ENCODE data around the gene PACS2.
"Not testable (repeated sequence)": the region's sequence is repeated elsewhere in the genome, so short reads cannot be mapped to it uniquely, and the experiment has no call there.

Gene PACS2

DNA sequence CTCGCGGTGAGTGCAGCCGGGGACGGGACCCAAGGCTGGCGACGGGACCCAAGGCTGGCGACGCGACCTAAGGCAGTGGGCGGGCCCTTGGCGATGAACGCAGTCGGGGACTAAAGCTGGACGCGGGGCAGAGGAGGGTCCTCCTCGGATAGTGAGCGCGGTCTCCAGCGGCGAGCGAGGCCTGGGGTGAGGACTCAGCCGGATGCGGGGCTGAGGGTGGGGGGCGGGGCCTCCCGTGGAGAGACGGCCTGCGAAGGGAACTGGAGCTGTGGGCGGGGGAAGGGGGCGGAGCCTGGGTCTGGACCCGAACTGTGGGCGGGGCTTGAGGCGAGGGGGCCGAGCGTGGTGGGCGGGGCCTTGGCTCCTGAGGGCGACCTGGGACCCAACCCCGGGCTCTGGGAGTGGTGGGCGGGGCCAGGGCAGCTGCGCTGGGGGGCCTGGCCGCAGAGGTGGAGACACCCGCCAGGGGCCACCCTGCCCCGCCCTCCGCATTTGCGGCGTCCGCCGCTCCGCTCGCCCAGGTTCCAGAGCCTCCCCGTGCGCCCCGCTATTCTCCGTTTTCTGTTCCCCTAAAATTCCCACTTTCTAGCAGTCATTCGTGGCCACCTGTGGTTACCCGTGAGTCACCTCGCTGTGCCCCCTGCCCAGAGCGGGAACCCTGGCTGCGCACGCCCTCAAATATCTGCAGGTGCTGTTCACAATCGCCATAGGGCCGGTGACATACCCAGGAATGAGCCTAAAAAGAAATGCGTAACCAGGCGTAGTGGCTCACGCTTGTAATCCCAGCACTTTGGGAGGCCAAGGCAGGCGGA is 13.2 kb upstream of the PACS2 start:
- Mint-ChIP-seq H3K27ac (peak overlapping the region; percentile 89), H3K9me3 (ENCODE audit: low read depth) (no peaks in the 10 kb centered on the region), H3K4me3 (peak overlapping the region; percentile 88), H3K27me3 (no peaks in the 10 kb centered on the region), H3K4me1 (ENCODE audit: low read depth) (peaks cover 37% of the 10 kb centered on the region), H3K36me3 (no peaks in the 10 kb centered on the region)

GRCh38 chr14:105301915-105302249 is 12.7 kb upstream of the PACS2 start:
- H3K4me3 Mint-ChIP-seq, result peak overlapping the region; percentile 88
- not testable (repeated sequence) for H3K27me3 Mint-ChIP-seq; H3K36me3 Mint-ChIP-seq; H3K9me3 Mint-ChIP-seq (ENCODE audit: low read depth)
- H3K4me1 Mint-ChIP-seq (ENCODE audit: low read depth), result peaks cover 37% of the 10 kb centered on the region
- H3K27ac Mint-ChIP-seq, result peak overlapping the region; percentile 89

GRCh38 chr14:105303949-105304348 is 10.6 kb upstream of the PACS2 start:
- no peak overlapping the region for H3K4me3 Mint-ChIP-seq
- H3K27me3 Mint-ChIP-seq, result no peaks in the 10 kb centered on the region
- peaks cover 35% of the 10 kb centered on the region for H3K4me1 Mint-ChIP-seq (ENCODE audit: low read depth)
- H3K36me3 Mint-ChIP-seq, result no peaks in the 10 kb centered on the region
- no peaks in the 10 kb centered on the region for H3K9me3 Mint-ChIP-seq (ENCODE audit: low read depth)
- H3K27ac Mint-ChIP-seq, result no peak overlapping the region

- no peak overlapping the region for H3K4me3 Mint-ChIP-seq
- H3K27me3 Mint-ChIP-seq, result no peaks in the 10 kb centered on the region
- no peaks in the 10 kb centered on the region for H3K9me3 Mint-ChIP-seq (ENCODE audit: low read depth)
- H3K27ac Mint-ChIP-seq, result peak overlapping the region; percentile 86
- no peaks in the 10 kb centered on the region for H3K36me3 Mint-ChIP-seq
- peaks cover 29% of the 10 kb centered on the region for H3K4me1 Mint-ChIP-seq (ENCODE audit: low read depth)
These were observed 10.0 kb upstream of the PACS2 start for GRCh38 chr14:105304565-105304964.

- Mint-ChIP-seq H3K4me3 (no peak overlapping the region), H3K27ac (peak overlapping the region; percentile 86), H3K4me1 (ENCODE audit: low read depth) (peaks cover 25% of the 10 kb centered on the region)
These were observed 9.2 kb upstream of the PACS2 start for GRCh38 chr14:105305345-105305744.

DNA sequence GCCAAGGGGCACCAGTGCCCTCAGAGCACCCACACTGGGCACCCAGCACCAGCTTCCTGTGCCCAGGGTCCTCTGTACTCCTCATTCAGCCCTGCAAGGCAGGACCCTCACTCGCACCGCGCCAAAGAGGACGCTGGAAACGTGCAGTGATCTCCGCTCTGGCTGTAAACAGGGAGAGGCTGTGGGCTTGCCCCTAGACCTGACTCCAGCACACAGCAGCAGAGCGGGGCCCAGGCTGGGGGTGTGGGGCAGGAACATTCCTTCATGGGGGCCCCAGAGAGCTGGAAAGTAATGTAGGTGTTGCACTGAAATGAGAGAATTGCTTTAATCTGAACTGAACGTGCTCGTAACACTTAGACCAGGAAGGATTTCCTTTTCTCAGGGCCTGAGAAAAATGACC is 8.8 kb upstream of the PACS2 start:
- no peaks in the 10 kb centered on the region for H3K36me3 Mint-ChIP-seq

More at GRCh38 chr14:105305345-105305744, 9.2 kb upstream of the PACS2 start:
- Mint-ChIP-seq H3K27me3 (no peaks in the 10 kb centered on the region), H3K9me3 (ENCODE audit: low read depth) (no peaks in the 10 kb centered on the region), H3K36me3 (no peaks in the 10 kb centered on the region)

DNA sequence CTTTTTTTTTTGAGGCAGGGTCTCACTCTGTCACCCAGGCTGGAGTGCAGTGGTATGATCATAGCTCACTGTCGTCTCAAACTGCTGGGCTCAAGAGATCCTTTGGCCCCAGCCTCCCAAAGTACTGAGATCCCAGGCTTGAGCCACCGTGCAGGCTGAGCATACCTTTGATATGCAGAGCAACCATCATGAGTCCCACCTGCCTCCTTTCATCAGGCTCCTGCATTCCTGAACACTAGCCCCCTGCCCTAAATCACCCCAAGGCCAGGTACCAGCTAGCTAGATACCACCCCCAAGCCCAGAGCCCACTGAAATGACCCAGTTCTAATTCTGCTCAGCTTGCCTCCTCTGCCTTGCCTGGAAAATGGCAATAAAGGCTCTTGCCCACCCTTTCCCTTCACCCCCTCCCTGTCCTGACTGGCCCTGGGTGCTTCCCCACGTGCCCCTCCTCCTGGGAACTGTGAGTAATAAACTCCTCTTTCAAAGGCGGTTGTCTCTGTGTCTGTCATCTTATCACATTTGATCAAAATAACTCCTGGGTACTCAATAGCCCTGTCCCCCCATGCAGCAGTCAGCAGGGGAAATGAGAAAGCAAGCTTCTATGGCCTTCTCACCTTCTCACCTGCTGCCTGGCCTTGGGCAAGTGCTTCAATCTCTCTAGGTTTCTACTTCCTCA is 7.4 kb upstream of the PACS2 start:
- Mint-ChIP-seq H3K4me1 (ENCODE audit: low read depth) (peaks cover 25% of the 10 kb centered on the region), H3K9me3 (ENCODE audit: low read depth) (no peaks in the 10 kb centered on the region), H3K36me3 (no peaks in the 10 kb centered on the region), H3K27me3 (no peaks in the 10 kb centered on the region), H3K4me3 (no peak overlapping the region), H3K27ac (no peak overlapping the region)

More for the DNA sequence above, 8.8 kb upstream of the PACS2 start:
- Mint-ChIP-seq H3K27ac (no peak overlapping the region), H3K4me3 (no peak overlapping the region), H3K9me3 (ENCODE audit: low read depth) (no peaks in the 10 kb centered on the region), H3K27me3 (no peaks in the 10 kb centered on the region), H3K4me1 (ENCODE audit: low read depth) (peaks cover 25% of the 10 kb centered on the region)

- H3K27ac Mint-ChIP-seq, result no peak overlapping the region
- no peaks in the 10 kb centered on the region for H3K9me3 Mint-ChIP-seq (ENCODE audit: low read depth)
- H3K36me3 Mint-ChIP-seq, result no peaks in the 10 kb centered on the region
- no peak overlapping the region for H3K4me3 Mint-ChIP-seq
- H3K27me3 Mint-ChIP-seq, result no peaks in the 10 kb centered on the region
- H3K4me1 Mint-ChIP-seq (ENCODE audit: low read depth), result peaks cover 23% of the 10 kb centered on the region
These were observed 5.2 kb upstream of the PACS2 start for GRCh38 chr14:105309371-105309770.

- Mint-ChIP-seq H3K27ac (no peak overlapping the region), H3K27me3 (no peaks in the 10 kb centered on the region), H3K4me1 (ENCODE audit: low read depth) (peaks cover 21% of the 10 kb centered on the region), H3K9me3 (ENCODE audit: low read depth) (no peaks in the 10 kb centered on the region), H3K4me3 (no peak overlapping the region), H3K36me3 (no peaks in the 10 kb centered on the region)
These were observed 2.7 kb upstream of the PACS2 start for GRCh38 chr14:105311838-105312237.

DNA sequence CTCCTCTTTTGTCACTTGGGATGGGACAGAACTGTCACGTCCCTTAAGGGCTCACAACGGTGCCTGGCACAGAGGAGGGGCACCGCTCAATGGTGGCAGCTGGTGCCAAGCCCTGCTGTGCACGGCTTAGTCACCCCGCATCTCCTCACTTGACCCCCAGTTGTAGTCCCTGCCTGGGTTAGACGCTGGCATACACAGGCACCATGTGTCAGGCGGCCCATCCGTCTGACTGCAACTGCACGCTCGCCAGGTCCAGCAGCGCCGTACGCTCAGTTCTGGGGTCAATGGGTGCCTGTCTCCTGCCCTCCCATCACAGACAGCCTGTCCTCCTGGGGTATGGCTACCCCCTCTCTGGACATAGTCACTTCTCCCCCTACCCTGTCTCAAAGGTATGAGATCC is 1.6 kb upstream of the PACS2 start:
- Mint-ChIP-seq H3K4me3 (peak overlapping the region; percentile 84), H3K4me1 (ENCODE audit: low read depth) (peaks cover 26% of the 10 kb centered on the region), H3K9me3 (ENCODE audit: low read depth) (no peaks in the 10 kb centered on the region), H3K36me3 (no peaks in the 10 kb centered on the region), H3K27ac (no peak overlapping the region), H3K27me3 (no peaks in the 10 kb centered on the region)

DNA sequence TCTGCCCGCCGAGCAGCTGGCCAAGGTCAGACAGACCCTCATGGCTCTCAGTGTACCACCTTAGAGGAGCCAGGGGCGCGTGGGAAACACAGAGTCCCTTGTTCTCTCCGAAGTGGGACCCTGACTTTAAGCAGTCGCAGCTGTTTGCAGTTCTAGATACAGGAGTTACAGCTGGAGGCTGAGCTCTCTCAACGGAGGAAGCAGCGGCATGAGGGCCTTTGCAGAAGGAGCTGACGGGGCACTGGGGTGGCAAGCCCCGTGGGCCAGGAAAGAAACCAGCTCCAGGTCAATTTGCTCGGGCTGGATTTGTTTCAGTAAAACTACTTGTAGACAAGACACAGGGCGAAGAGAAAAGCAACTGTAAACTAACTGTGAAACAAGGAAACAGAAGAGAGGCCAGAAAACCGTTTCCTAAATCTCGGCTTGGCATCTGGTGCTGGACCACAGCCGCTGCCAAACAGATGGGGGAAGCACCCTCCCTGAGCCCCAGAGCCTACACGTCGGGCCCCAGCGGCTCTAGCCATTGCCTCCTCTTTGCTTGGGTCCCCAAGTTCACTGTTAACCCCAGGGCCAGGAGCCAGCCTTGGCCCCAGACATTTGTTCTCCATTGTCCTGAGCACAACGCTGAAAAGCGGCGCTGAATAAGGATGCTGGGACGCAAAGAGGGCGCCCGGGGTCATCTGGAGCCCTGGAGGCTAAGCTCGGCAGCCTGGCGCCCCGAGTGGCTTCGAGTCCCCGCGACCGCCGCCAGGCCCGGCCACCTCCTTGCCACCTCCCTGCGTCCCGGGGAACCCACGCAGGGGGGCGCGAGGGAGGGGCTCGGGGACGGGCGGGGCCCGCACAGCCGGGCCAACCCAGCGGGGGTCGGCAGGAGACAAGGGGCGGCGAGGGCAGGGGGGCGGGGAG is 914 bp upstream of the PACS2 start:
- H3K4me3 Mint-ChIP-seq, result peak overlapping the region; percentile 84
- H3K27ac Mint-ChIP-seq, result peak overlapping the region; percentile 51
- H3K27me3 Mint-ChIP-seq, result no peaks in the 10 kb centered on the region
- no peaks in the 10 kb centered on the region for H3K36me3 Mint-ChIP-seq
- no peaks in the 10 kb centered on the region for H3K9me3 Mint-ChIP-seq (ENCODE audit: low read depth)
- H3K4me1 Mint-ChIP-seq (ENCODE audit: low read depth), result peaks cover 27% of the 10 kb centered on the region

- H3K4me1 Mint-ChIP-seq (ENCODE audit: low read depth), result peaks cover 31% of the 10 kb centered on the region
- no peaks in the 10 kb centered on the region for H3K36me3 Mint-ChIP-seq
- H3K9me3 Mint-ChIP-seq (ENCODE audit: low read depth), result no peaks in the 10 kb centered on the region
- no peaks in the 10 kb centered on the region for H3K27me3 Mint-ChIP-seq
- peak overlapping the region; percentile 61 for H3K27ac Mint-ChIP-seq
- peak overlapping the region; percentile 88 for H3K4me3 Mint-ChIP-seq
These were observed 718 bp downstream of the PACS2 start for GRCh38 chr14:105315211-105315721.

- Mint-ChIP-seq H3K9me3 (ENCODE audit: low read depth) (no peaks in the 10 kb centered on the region), H3K4me3 (peak overlapping the region; percentile 88), H3K27me3 (no peaks in the 10 kb centered on the region), H3K36me3 (no peaks in the 10 kb centered on the region), H3K27ac (peak overlapping the region; percentile 61), H3K4me1 (ENCODE audit: low read depth) (peaks cover 32% of the 10 kb centered on the region)
These were observed 1.5 kb downstream of the PACS2 start for GRCh38 chr14:105315941-105316576.

DNA sequence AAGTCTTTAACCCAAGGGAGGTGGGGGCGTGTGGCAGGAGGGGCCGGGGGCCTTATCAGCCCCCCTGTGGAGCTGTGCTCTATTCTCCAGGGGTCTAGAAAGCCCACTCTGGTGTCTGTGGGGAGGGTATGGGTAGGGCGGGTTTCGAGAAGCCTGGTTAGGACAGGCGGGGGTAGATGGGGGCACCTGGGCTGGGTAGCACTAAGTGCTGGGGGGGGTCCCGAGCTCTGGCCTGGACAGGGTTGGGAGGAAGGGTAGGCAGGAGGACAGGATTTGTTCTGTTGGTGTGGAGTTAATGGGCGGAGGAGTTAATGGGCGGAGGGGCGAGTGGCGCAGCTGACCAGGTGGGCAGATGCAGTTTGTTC is 2.0 kb downstream of the PACS2 start:
- H3K4me3 Mint-ChIP-seq, result peak overlapping the region; percentile 88
- no peaks in the 10 kb centered on the region for H3K9me3 Mint-ChIP-seq (ENCODE audit: low read depth)
- no peaks in the 10 kb centered on the region for H3K36me3 Mint-ChIP-seq
- H3K27ac Mint-ChIP-seq, result no peak overlapping the region
- peaks cover 32% of the 10 kb centered on the region for H3K4me1 Mint-ChIP-seq (ENCODE audit: low read depth)
- no peaks in the 10 kb centered on the region for H3K27me3 Mint-ChIP-seq

Measured in activated naive CD8-positive, alpha-beta T cell (primary cell).